ENCODE data around the gene SKOR1.
A peak's percentile ranks its signal among the peaks of the same experiment; 100 is the strongest.

Gene SKOR1

GRCh38 chr15:67833710-67834511 lies 8.6 kb downstream of the SKOR1 start:
- Histone ChIP-seq H3K79me2 (ENCODE audit: insufficient read depth, low read length) (no peaks in the 10 kb centered on the region), H3K27ac (ENCODE audit: low read depth, low read length, poor library complexity, severe bottlenecking) (peak overlapping the region; percentile 87), H3K4me2 (ENCODE audit: low read length) (peak overlapping the region; percentile 86), H3F3A (ENCODE audit: insufficient read depth, low read length) (no peaks in the 10 kb centered on the region), H3K4me1 (ENCODE audit: insufficient read depth, low read length, severe bottlenecking) (peaks cover 71% of the 10 kb centered on the region), H3K9me2 (ENCODE audit: low read depth, low read length) (no peaks in the 10 kb centered on the region), H3K27me3 (ENCODE audit: insufficient read depth, low read length) (no peaks in the 10 kb centered on the region), H3K4me3 (ENCODE audit: low read depth, low read length, poor library complexity, severe bottlenecking) (peak overlapping the region; percentile 57), H3K36me3 (ENCODE audit: insufficient read depth, low read length) (peaks cover 22% of the 10 kb centered on the region), H2AFZ (ENCODE audit: low read length) (no peak overlapping the region), H4K20me1 (ENCODE audit: insufficient read depth, low read length) (no peaks in the 10 kb centered on the region), H3K9me3 (ENCODE audit: low read length) (no peaks in the 10 kb centered on the region), H3K9ac (ENCODE audit: low read length) (peak overlapping the region; percentile 71)
- TF ChIP-seq EZH2 (IDR thresholded peaks at IDR 0.05; ENCODE audit: borderline replicate concordance, low read length) (no peak), CTCF (IDR thresholded peaks at IDR 0.05; ENCODE audit: low read length) (peak; percentile 71)

GRCh38 chr15:67834581-67835296 lies 9.4 kb downstream of the SKOR1 start:
- Histone ChIP-seq H3K36me3 (ENCODE audit: insufficient read depth, low read length) (peaks cover 14% of the 10 kb centered on the region), H3F3A (ENCODE audit: insufficient read depth, low read length) (no peaks in the 10 kb centered on the region), H2AFZ (ENCODE audit: low read length) (no peak overlapping the region), H3K4me2 (ENCODE audit: low read length) (peak overlapping the region; percentile 86), H3K9ac (ENCODE audit: low read length) (peak overlapping the region; percentile 71), H3K4me3 (ENCODE audit: low read depth, low read length, poor library complexity, severe bottlenecking) (peak overlapping the region; percentile 57), H3K9me2 (ENCODE audit: low read depth, low read length) (no peaks in the 10 kb centered on the region), H3K4me1 (ENCODE audit: insufficient read depth, low read length, severe bottlenecking) (peaks cover 77% of the 10 kb centered on the region), H3K27ac (ENCODE audit: low read depth, low read length, poor library complexity, severe bottlenecking) (peak overlapping the region; percentile 87), H4K20me1 (ENCODE audit: insufficient read depth, low read length) (no peaks in the 10 kb centered on the region), H3K27me3 (ENCODE audit: insufficient read depth, low read length) (no peaks in the 10 kb centered on the region), H3K9me3 (ENCODE audit: low read length) (no peaks in the 10 kb centered on the region), H3K79me2 (ENCODE audit: insufficient read depth, low read length) (no peaks in the 10 kb centered on the region)
- TF ChIP-seq EZH2 (IDR thresholded peaks at IDR 0.05; ENCODE audit: borderline replicate concordance, low read length) (no peak), CTCF (IDR thresholded peaks at IDR 0.05; ENCODE audit: low read length) (no peak)

GRCh38 chr15:67835297-67836133 lies 10.2 kb downstream of the SKOR1 start:
- peaks cover 77% of the 10 kb centered on the region for H3K4me1 ChIP-seq (ENCODE audit: insufficient read depth, low read length, severe bottlenecking)
- no peaks in the 10 kb centered on the region for H3K9me2 ChIP-seq (ENCODE audit: low read depth, low read length)
- H4K20me1 ChIP-seq (ENCODE audit: insufficient read depth, low read length), result no peaks in the 10 kb centered on the region
- no peaks in the 10 kb centered on the region for H3K79me2 ChIP-seq (ENCODE audit: insufficient read depth, low read length)
- peak overlapping the region; percentile 87 for H3K27ac ChIP-seq (ENCODE audit: low read depth, low read length, poor library complexity, severe bottlenecking)
- peak overlapping the region; percentile 86 for H3K4me2 ChIP-seq (ENCODE audit: low read length)
- peak overlapping the region; percentile 57 for H3K4me3 ChIP-seq (ENCODE audit: low read depth, low read length, poor library complexity, severe bottlenecking)
- H3K9me3 ChIP-seq (ENCODE audit: low read length), result no peaks in the 10 kb centered on the region
- peaks cover 6% of the 10 kb centered on the region for H3K36me3 ChIP-seq (ENCODE audit: insufficient read depth, low read length)
- H3K9ac ChIP-seq (ENCODE audit: low read length), result peak overlapping the region; percentile 71
- H3F3A ChIP-seq (ENCODE audit: insufficient read depth, low read length), result no peaks in the 10 kb centered on the region
- H3K27me3 ChIP-seq (ENCODE audit: insufficient read depth, low read length), result no peaks in the 10 kb centered on the region
- TF ChIP-seq CTCF (IDR thresholded peaks at IDR 0.05; ENCODE audit: low read length), result no peak
- TF ChIP-seq EZH2 (IDR thresholded peaks at IDR 0.05; ENCODE audit: borderline replicate concordance, low read length), result no peak
- H2AFZ ChIP-seq (ENCODE audit: low read length), result peak overlapping the region; percentile 54

Measured in OCI-LY1 (cell line).